ENCODE results near the gene ZC3H7B. TPM values are rescaled to one million over a fixed set of nuclear protein-coding genes. Genes with fewer than 3 reads are reported as not detected.

The ZC3H7B gene
- total RNA-seq, 2 experiments from 2014 or later, result 46.1 to 47.9 TPM

DNA sequence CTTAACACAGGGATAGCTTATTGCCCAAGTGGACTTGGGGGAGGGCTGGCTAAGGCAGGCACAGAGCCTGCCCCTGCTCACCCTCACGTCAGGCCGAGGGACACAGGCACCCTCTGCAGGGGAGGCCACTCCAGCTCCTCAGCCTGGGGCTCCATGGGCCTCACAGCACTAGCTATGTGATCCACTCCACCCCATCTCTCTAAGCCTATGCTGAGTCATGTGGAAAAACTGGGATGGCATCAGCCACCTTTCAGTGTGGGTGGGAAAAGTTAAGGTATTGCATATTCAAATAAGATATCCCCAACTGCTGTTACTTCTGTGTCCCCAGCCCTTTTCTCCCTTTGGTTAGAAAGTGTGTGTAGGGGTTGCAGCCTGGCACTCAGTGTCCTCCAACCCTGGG is 37.6 kb upstream of the ZC3H7B start:
- TF ChIP-seq, protein P1, sequence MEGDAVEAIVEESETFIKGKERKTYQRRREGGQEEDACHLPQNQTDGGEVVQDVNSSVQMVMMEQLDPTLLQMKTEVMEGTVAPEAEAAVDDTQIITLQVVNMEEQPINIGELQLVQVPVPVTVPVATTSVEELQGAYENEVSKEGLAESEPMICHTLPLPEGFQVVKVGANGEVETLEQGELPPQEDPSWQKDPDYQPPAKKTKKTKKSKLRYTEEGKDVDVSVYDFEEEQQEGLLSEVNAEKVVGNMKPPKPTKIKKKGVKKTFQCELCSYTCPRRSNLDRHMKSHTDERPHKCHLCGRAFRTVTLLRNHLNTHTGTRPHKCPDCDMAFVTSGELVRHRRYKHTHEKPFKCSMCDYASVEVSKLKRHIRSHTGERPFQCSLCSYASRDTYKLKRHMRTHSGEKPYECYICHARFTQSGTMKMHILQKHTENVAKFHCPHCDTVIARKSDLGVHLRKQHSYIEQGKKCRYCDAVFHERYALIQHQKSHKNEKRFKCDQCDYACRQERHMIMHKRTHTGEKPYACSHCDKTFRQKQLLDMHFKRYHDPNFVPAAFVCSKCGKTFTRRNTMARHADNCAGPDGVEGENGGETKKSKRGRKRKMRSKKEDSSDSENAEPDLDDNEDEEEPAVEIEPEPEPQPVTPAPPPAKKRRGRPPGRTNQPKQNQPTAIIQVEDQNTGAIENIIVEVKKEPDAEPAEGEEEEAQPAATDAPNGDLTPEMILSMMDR (IDR thresholded peaks at IDR 0.05), result no peak
- H3K4me3 Mint-ChIP-seq, result no peak overlapping the region
- H3K27ac Mint-ChIP-seq, result no peak overlapping the region
- ChIA-PET POLR2A (interaction anchor here (1.0 to 1.3 kb wide), 4 partner anchors 10 to 17 kb away, joined by 3 to 4 read pairs (median 3); no protein-coding TSS in a partner anchor), CTCF (no interaction called here)
- peaks cover 6% of the 10 kb centered on the region for H3K4me1 Mint-ChIP-seq (ENCODE audit: low read depth)
- no peaks in the 10 kb centered on the region for H3K27me3 Mint-ChIP-seq
- DNase-seq, result no peak
- H3K9me3 Mint-ChIP-seq, result no peaks in the 10 kb centered on the region
- ATAC-seq, result no peak
- H3K36me3 Mint-ChIP-seq (ENCODE audit: low read depth), result peaks cover 47% of the 10 kb centered on the region
- intact Hi-C loops (cut with micrococcal nuclease), result no loop called here

DNA sequence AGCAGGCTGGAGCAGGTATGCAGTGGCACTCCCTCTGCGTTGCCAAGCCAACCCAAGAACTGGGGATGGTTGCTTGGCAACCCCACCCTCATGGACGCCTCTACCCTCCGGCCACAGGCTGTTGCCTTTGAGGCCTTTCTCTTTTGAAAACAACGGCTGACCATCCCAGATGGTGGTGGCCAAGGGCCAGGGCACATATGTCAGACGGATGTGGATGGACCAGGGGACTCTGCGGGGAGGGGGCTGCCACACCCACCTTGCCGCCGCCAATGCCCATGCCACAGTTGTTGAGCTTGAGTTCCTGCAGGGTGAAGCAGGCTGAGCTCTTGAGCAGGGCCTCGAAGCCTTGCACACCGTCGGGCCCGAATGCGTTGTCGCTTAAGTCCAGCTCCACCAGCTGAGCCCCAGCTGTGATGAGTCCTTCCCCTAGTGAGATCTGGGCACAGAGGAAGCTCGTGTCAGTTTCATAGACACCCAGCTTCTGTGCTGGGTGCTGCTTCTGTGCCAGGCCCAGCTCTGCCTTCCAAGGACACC is 36.9 kb upstream of the ZC3H7B start:
- no peaks in the 10 kb centered on the region for H3K27me3 Mint-ChIP-seq
- no peak overlapping the region for H3K27ac Mint-ChIP-seq
- TF ChIP-seq, protein P1 (IDR thresholded peaks at IDR 0.05), result no peak
- intact Hi-C loops (cut with micrococcal nuclease), result no loop called here
- no peak overlapping the region for H3K4me3 Mint-ChIP-seq
- ChIA-PET POLR2A (interaction anchor here (1.0 to 1.3 kb wide), 2 partner anchors 15 to 22 kb away, joined by 3 read pairs; partner anchors contain the start of gene RANGAP1), CTCF (interaction anchor here (0.9 kb wide), 1 partner anchor 12 kb away, joined by 3 read pairs; no protein-coding TSS in a partner anchor)
- H3K4me1 Mint-ChIP-seq (ENCODE audit: low read depth), result peaks cover 6% of the 10 kb centered on the region
- peaks cover 44% of the 10 kb centered on the region for H3K36me3 Mint-ChIP-seq (ENCODE audit: low read depth)
- H3K9me3 Mint-ChIP-seq, result no peaks in the 10 kb centered on the region
- ATAC-seq, result no peak
- no peak for DNase-seq

DNA sequence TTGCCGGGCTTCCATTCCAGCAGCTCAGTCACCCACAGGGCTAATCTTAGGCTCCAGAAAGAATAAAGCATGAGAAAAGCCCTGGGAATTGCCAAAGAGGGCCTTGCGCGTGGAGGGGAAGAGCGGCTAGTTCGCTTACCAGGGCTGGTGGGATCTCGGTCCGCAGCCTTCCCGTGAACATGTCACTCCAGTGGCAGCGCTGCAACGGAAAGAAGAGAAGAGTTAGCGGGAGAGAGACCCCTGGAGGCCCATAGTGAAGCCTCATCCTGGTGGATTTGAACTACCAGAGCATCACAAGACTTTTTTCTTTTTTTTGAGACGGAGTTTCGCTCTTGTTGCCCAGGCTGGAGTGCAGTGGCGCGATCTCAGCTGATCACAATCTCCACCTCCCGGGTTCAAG is 33.4 kb upstream of the ZC3H7B start:
- H3K27me3 Mint-ChIP-seq, result no peaks in the 10 kb centered on the region
- no peaks in the 10 kb centered on the region for H3K9me3 Mint-ChIP-seq
- no peak for ATAC-seq
- peaks cover 45% of the 10 kb centered on the region for H3K36me3 Mint-ChIP-seq (ENCODE audit: low read depth)
- intact Hi-C loops (cut with micrococcal nuclease), result no loop called here
- ChIA-PET CTCF (no interaction called here), POLR2A (interaction anchor here (1.6 kb wide), 1 partner anchor 29 kb away, joined by 4 read pairs; no protein-coding TSS in a partner anchor)
- H3K4me1 Mint-ChIP-seq (ENCODE audit: low read depth), result peaks cover 6% of the 10 kb centered on the region
- no peak for DNase-seq
- no peak overlapping the region for H3K27ac Mint-ChIP-seq
- TF ChIP-seq, protein P1 (IDR thresholded peaks at IDR 0.05), result no peak
- H3K4me3 Mint-ChIP-seq, result no peak overlapping the region

DNA sequence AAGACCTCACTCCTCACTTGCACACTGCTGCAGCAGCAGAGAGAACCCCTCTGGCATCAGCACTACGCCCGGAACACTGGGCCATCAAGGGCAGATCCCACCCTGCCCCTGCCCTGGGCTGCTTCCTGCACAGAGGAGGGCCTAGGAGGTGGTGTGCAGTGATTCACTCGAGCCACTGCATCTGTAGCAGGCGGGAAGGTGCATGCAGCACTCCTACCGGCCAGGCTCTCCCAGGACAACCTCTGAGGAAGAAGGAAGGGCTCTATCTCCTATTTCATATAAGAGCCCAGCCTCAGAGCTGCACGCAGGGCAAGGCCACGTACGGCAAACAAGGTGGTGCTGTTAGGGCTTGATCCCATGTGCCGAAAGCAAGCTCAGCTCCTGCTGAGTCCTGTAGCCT is 29.5 kb upstream of the ZC3H7B start:
- H3K4me1 Mint-ChIP-seq (ENCODE audit: low read depth), result no peaks in the 10 kb centered on the region
- ATAC-seq (no peak), DNase-seq (no peak)
- intact Hi-C loops (cut with micrococcal nuclease), result no loop called here
- TF ChIP-seq, protein P1 (IDR thresholded peaks at IDR 0.05), result no peak
- ChIA-PET CTCF (no interaction called here), POLR2A (interaction anchor here (1.1 to 2.0 kb wide), 5 partner anchors 12 to 350 kb away, joined by 3 to 7 read pairs (median 4); partner anchors contain the start of gene RANGAP1)
- peaks cover 47% of the 10 kb centered on the region for H3K36me3 Mint-ChIP-seq (ENCODE audit: low read depth)
- no peaks in the 10 kb centered on the region for H3K9me3 Mint-ChIP-seq
- no peak overlapping the region for H3K4me3 Mint-ChIP-seq
- H3K27ac Mint-ChIP-seq, result no peak overlapping the region
- H3K27me3 Mint-ChIP-seq, result no peaks in the 10 kb centered on the region

DNA sequence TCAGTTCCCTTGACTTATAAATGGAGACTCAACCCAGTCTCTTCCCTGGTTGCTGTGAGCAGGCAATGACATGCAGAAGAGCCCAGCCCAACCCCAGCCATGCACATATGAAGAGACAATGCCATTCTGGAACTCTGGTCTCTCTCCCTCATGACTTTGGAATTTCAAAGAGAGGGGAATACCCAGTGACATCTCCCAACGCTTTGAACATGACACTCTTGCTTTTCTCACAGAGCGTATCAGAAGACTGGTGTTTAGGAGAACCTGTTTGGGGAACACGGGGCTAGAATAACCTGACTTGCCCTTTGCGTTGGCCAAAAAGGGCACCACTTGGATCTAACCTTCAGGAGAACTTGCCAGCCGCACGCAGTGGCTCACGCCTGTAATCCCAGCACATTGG is 28.2 kb upstream of the ZC3H7B start:
- H3K4me1 Mint-ChIP-seq (ENCODE audit: low read depth), result peaks cover 2% of the 10 kb centered on the region
- intact Hi-C loops (cut with micrococcal nuclease), result no loop called here
- ATAC-seq (no peak), DNase-seq (no peak)
- H3K36me3 Mint-ChIP-seq (ENCODE audit: low read depth), result peaks cover 55% of the 10 kb centered on the region
- H3K4me3 Mint-ChIP-seq, result no peak overlapping the region
- CTCF ChIA-PET, result no interaction called here
- no peaks in the 10 kb centered on the region for H3K9me3 Mint-ChIP-seq
- TF ChIP-seq, protein P1 (IDR thresholded peaks at IDR 0.05), result no peak
- POLR2A ChIA-PET, result interaction anchor here (1.2 to 1.4 kb wide), 3 partner anchors 11 to 15 kb away, joined by 3 to 4 read pairs (median 4); partner anchors contain the start of gene RANGAP1
- H3K27me3 Mint-ChIP-seq, result no peaks in the 10 kb centered on the region
- H3K27ac Mint-ChIP-seq, result no peak overlapping the region
